CD14-positive monocyte (primary cell): ENCODE data around the gene MYRFL. TPM values are rescaled to one million over a fixed set of nuclear protein-coding genes. Genes with fewer than 3 reads are reported as not detected.

ENCODE experiments used
- DNase-seq, 3 donors: peaks; one replicate each; pipeline ENCODE4 v3.0.0-alpha.2; 2011 to 2022
- H2AFZ ChIP-seq: 2 replicates; pipeline ENCODE4 v1.6.0; 2012; ENCODE audit warnings: mild to moderate bottlenecking, low read depth, low read length, inconsistent platforms; ENCODE audit not compliant: insufficient read depth, poor library complexity, severe bottlenecking
- H3K27ac ChIP-seq, 2 donors: 1 replicate in 1 of 2; 2 replicates in 1 of 2; pipeline ENCODE4 v1.5.1; 2012 to 2013; ENCODE audit warnings: low read length in 2 of 2, control low read depth in 1 of 2, inconsistent platforms in 1 of 2, low read depth in 1 of 2, mild to moderate bottlenecking in 1 of 2
- H3K27me3 ChIP-seq, 2 donors: one replicate each; pipeline versions ENCODE4 v1.6.0 to v1.6.1; 2011 to 2013; ENCODE audit warnings: low read length in 2 of 2; ENCODE audit not compliant: control insufficient read depth in 2 of 2, insufficient read depth in 2 of 2
- H3K36me3 ChIP-seq, 2 donors: replicated peaks in 1 of 2; 1 replicate in 1 of 2; 2 replicates in 1 of 2; pipeline versions ENCODE4 v1.5.1 to v1.6.1; 2012 to 2013; ENCODE audit warnings: low read length in 2 of 2, control low read depth in 1 of 2, inconsistent platforms in 1 of 2, mild to moderate bottlenecking in 1 of 2; ENCODE audit not compliant: insufficient read depth in 2 of 2, control insufficient read depth in 1 of 2
- H3K4me1 ChIP-seq, 2 donors: 1 replicate in 1 of 2; 2 replicates in 1 of 2; pipeline versions ENCODE4 v1.5.1 to v1.6.1; 2012 to 2013; ENCODE audit warnings: low read length in 2 of 2, control low read depth in 1 of 2, inconsistent platforms in 1 of 2, mild to moderate bottlenecking in 1 of 2, moderate library complexity in 1 of 2; ENCODE audit not compliant: insufficient read depth in 2 of 2, control insufficient read depth in 1 of 2
- H3K4me2 ChIP-seq: replicated peaks from 2 replicates; pipeline ENCODE3; 2012; ENCODE audit warnings: low read length, moderate library complexity, mild to moderate bottlenecking; ENCODE audit not compliant: poor library complexity, severe bottlenecking; ENCODE audit errors: extremely low read depth
- H3K4me3 ChIP-seq, 3 experiments: fragments of 200-600 bp in 1 of 3; sonication (generic) in 1 of 3; replicated peaks in 1 of 3; 1 replicate in 2 of 3; 2 replicates in 1 of 3; pipeline ENCODE4 v1.5.1; 2011 to 2013; ENCODE audit warnings: low read length in 3 of 3, mild to moderate bottlenecking in 3 of 3, control low read depth in 2 of 3, low read depth in 2 of 3, inconsistent platforms in 1 of 3, moderate library complexity in 1 of 3
- H3K79me2 ChIP-seq: 2 replicates; pipeline ENCODE4 v1.6.0; 2012; ENCODE audit warnings: mild to moderate bottlenecking, control low read depth, inconsistent platforms, low read length, moderate library complexity; ENCODE audit not compliant: insufficient read depth
- H3K9ac ChIP-seq: 2 replicates; pipeline ENCODE4 v1.6.0; 2017; ENCODE audit warnings: low read length, mild to moderate bottlenecking; ENCODE audit not compliant: insufficient read depth, poor library complexity, severe bottlenecking
- H3K9me3 ChIP-seq, 2 donors: replicated peaks in 1 of 2; 1 replicate in 1 of 2; 2 replicates in 1 of 2; pipeline versions ENCODE4 v1.5.1 to v1.6.1; 2012 to 2013; ENCODE audit warnings: low read length in 2 of 2, control low read depth in 1 of 2; ENCODE audit not compliant: control insufficient read depth in 1 of 2, insufficient read depth in 1 of 2
- H4K20me1 ChIP-seq: 2 replicates; pipeline ENCODE4 v1.6.0; 2012; ENCODE audit warnings: mild to moderate bottlenecking, low read length, control low read depth, moderate library complexity; ENCODE audit not compliant: insufficient read depth
- H3K27ac Mint-ChIP-seq, 7 donors: one replicate each; pipeline ENCODE4 v1.8.0; 2020; ENCODE audit warnings: mild to moderate bottlenecking in 7 of 7, mixed read lengths in 7 of 7, moderate library complexity in 6 of 7, inconsistent platforms in 2 of 7
- H3K27me3 Mint-ChIP-seq, 3 donors: one replicate each; pipeline ENCODE4 v1.8.0; 2021 to 2022; ENCODE audit warnings: low read depth in 3 of 3, mild to moderate bottlenecking in 3 of 3, mixed read lengths in 3 of 3, moderate library complexity in 3 of 3, inconsistent platforms in 1 of 3
- H3K36me3 Mint-ChIP-seq, 2 donors: one replicate each; pipeline ENCODE4 v1.8.0; 2020; ENCODE audit warnings: mixed read lengths in 2 of 2, inconsistent platforms in 1 of 2, mild to moderate bottlenecking in 1 of 2
- H3K4me1 Mint-ChIP-seq: one replicate; pipeline ENCODE4 v1.8.0; 2020; ENCODE audit warnings: mild to moderate bottlenecking, mixed read lengths
- H3K4me3 Mint-ChIP-seq, 2 donors: one replicate each; pipeline ENCODE4 v1.8.0; 2020; ENCODE audit warnings: mild to moderate bottlenecking in 2 of 2, mixed read lengths in 2 of 2, moderate library complexity in 1 of 2
- H3K9me3 Mint-ChIP-seq, 7 donors: one replicate each; pipeline ENCODE4 v1.8.0; 2020 to 2022; ENCODE audit warnings: mixed read lengths in 7 of 7, mild to moderate bottlenecking in 6 of 7, moderate library complexity in 6 of 7, inconsistent platforms in 2 of 7
- CTCF ChIP-seq: fragments of 200-600 bp; IDR thresholded peaks from one replicate; pipeline ENCODE4 v1.8.0; 2022; ENCODE audit warnings: antibody characterized with exemption, mild to moderate bottlenecking
- WGBS: methylation state at CpG from one replicate; pipeline ENCODE4 v1.1.5; 2013; ENCODE audit warnings: missing lambda C conversion rate; ENCODE audit not compliant: insufficient coverage; 5-methylcytosine and 5-hydroxymethylcytosine counted together
- intact Hi-C, 2 donors: fragments of 100-400 bp; cut with micrococcal nuclease; formaldehyde crosslinking; loops; one replicate each; pipeline versions ENCODE4 v1.15.0 to v1.15.1; 2023
- polyA plus RNA-seq, 3 donors: library from polyadenylated mRNA; depleted of rRNA in 1 of 3; unstranded in 2 of 3; stranded (reverse) in 1 of 3; fragments of 300-500 nt in 2 of 3; fragments of >200 nt in 1 of 3; fragmentation: Illumina TruSeq in 2 of 3; gene quantifications; 1 replicate in 2 of 3; 2 replicates in 1 of 3; pipeline ENCODE4 v1.2.3, GENCODE V29; 2012 to 2021

MYRFL gene
- polyA plus RNA-seq, 3 donors, result not detected

- H3K4me1 Mint-ChIP-seq, result peaks cover 2% of the 10 kb centered on the region
- Histone ChIP-seq H2AFZ (no peak overlapping the region), H3K9ac (no peak overlapping the region), H3K27ac (no peak overlapping the region), H3K4me1 (no peaks in the 10 kb centered on the region), H3K27me3 (no peaks in the 10 kb centered on the region), H3K4me3 (no peak overlapping the region), H4K20me1 (no peaks in the 10 kb centered on the region), H3K4me2 (no peak overlapping the region), H3K9me3 (no peaks in the 10 kb centered on the region), H3K36me3 (no peaks in the 10 kb centered on the region), H3K79me2 (no peaks in the 10 kb centered on the region)
- peaks cover 8 to 9% of the 10 kb centered on the region in 2 donors for H3K36me3 Mint-ChIP-seq
- intact Hi-C loops, result no loop called here
- H3K9me3 Mint-ChIP-seq, result no peaks in the 10 kb centered on the region
- no peak for TF ChIP-seq CTCF
- no peak for DNase-seq
- no CpG with 5 or more reads among the region's 6 CpGs for WGBS
- no peak overlapping the region for H3K4me3 Mint-ChIP-seq
- H3K27ac Mint-ChIP-seq, result no peak overlapping the region
- H3K27me3 Mint-ChIP-seq, result peaks cover 2 to 5% (median 3%) of the 10 kb centered on the region in 3 donors
Observed at GRCh38 chr12:69821032-69821455, 4.0 kb upstream of the MYRFL start.

DNA sequence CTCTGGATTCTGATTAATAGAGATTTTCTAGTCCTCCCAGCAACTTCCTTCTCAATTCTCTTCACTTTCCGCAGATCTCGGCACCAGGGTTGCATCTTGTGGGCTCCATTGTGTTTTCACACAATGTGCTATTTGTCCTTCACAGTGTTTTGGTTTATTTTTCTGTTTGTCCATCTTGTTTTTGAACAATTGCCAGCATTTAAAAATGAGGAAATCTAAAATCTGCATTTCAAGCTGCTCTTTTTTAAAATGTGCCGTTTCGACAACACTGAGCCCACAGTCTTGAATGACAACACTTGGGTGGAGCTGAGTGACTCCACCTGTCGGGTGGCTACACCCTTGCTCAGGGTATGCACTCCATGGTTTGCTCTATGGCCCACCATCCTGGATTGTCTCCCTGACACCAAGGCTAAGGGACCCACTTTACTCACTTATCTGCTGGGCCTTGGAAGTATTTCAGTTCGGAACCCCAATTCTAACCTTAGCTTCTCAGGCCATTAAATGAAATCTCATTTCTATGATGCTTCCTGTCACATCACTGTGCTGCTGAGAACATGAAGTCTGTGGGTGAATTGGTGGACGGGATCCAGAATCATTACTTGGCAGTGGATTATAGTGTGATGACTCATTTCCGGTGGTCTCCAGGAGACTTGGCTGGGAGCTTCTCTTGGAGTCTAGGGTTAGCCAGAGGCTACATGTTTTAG is 3.4 kb upstream of the MYRFL start:
- intact Hi-C loops, result no loop called here
- 44% methylated on average over 4 of the region's 8 CpGs for WGBS

More for the DNA sequence above, 3.4 kb upstream of the MYRFL start:
- no peaks in the 10 kb centered on the region for H3K36me3 ChIP-seq
- no peak overlapping the region for H3K4me3 Mint-ChIP-seq
- no peak overlapping the region for H2AFZ ChIP-seq
- no peaks in the 10 kb centered on the region for H3K9me3 ChIP-seq
- peaks cover 2 to 5% (median 3%) of the 10 kb centered on the region in 3 donors for H3K27me3 Mint-ChIP-seq
- H3K4me1 ChIP-seq, result no peaks in the 10 kb centered on the region
- no peak overlapping the region for H3K27ac Mint-ChIP-seq
- no peaks in the 10 kb centered on the region for H3K79me2 ChIP-seq
- no peak for TF ChIP-seq CTCF
- H3K27ac ChIP-seq, result no peak overlapping the region
- no peak overlapping the region for H3K9ac ChIP-seq
- H3K4me1 Mint-ChIP-seq, result peaks cover 2% of the 10 kb centered on the region
- H3K4me3 ChIP-seq, result no peak overlapping the region
- no peaks in the 10 kb centered on the region for H4K20me1 ChIP-seq
- H3K36me3 Mint-ChIP-seq, result peaks cover 3 to 6% of the 10 kb centered on the region in 2 donors
- H3K9me3 Mint-ChIP-seq, result no peaks in the 10 kb centered on the region
- DNase-seq, result no peak
- no peak overlapping the region for H3K4me2 ChIP-seq
- H3K27me3 ChIP-seq, result no peaks in the 10 kb centered on the region
